GM18907 (cell line): Measurements from ENCODE around the gene CMIP.

Source experiments
- ATAC-seq: cut with Tn5 transposase; IDR thresholded peaks from one replicate; pipeline ENCODE4 v1.9.1; 2021; ENCODE audit warnings: mild to moderate bottlenecking, moderate library complexity; ENCODE audit not compliant: unreplicated experiment

Gene CMIP

DNA sequence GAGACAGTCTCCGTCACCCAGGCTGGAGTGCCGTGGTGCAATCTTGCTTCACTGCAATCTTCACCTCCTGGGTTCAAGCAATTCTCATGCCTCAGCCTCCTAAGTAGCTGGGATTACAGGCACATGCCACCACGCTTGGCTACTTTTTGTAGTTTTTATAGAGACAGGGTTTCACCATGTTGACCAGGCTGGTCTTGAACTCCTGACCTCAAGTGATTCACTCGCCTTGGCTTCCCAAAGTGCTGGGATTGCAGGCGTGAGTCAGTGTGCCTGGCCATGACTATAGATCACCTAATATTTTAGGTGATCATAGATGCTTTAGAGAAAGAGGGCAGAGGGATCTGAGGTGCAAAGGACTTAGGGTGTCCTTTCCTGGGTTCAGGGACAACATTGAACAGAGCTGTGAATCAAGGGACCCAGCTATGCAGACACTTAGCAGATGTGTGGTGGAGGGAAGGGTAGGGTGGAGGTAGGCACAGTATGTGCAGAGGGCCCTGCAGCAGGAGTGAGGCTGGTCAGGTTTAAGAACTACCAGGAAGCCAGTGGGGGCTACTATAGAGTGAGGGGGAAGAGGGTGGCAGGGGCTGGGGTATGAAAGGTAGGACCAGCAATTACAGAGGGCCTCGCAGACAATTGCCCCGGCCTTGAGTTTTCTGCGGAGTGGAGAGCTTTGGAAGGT is 116.5 kb downstream of the CMIP start:
- no peak for ATAC-seq

DNA sequence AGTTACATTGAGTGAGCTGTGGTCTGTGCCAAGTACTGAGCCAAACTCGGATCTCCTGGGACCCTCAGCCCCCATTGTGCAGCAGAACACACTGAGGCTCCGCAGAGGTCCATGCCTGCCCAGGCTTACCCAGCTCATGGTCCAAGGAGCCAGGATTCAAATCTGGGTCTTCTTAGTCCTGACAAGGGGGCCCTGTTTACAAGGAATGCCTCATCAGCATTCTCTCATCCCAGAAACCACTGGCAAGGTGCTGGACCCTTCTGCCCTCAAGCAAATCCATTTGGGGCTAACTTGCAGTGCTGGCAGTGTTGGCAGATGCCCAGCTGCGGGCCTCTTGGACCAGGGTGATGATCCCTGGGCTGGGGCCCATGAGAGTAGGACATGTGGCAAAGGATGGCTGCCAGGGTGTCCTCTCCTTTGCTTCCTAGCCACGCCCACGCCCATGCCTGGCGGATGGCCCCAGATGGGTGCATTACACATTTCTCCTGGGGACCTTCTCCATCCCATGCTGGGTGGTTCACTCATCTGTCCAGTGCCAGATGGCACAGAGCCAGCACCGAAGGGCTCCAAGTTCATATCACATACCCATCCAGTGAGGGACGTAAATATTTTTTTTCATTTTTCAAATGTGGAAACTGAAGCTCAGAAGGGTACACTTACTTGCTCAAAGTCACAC is 117.7 kb downstream of the CMIP start:
- ATAC-seq = no peak

- ATAC-seq = no peak
These were observed 118.3 kb downstream of the CMIP start for GRCh38 chr16:81562926-81563325.

- no peak for ATAC-seq
These were observed 119.9 kb downstream of the CMIP start for GRCh38 chr16:81564421-81564911.

DNA sequence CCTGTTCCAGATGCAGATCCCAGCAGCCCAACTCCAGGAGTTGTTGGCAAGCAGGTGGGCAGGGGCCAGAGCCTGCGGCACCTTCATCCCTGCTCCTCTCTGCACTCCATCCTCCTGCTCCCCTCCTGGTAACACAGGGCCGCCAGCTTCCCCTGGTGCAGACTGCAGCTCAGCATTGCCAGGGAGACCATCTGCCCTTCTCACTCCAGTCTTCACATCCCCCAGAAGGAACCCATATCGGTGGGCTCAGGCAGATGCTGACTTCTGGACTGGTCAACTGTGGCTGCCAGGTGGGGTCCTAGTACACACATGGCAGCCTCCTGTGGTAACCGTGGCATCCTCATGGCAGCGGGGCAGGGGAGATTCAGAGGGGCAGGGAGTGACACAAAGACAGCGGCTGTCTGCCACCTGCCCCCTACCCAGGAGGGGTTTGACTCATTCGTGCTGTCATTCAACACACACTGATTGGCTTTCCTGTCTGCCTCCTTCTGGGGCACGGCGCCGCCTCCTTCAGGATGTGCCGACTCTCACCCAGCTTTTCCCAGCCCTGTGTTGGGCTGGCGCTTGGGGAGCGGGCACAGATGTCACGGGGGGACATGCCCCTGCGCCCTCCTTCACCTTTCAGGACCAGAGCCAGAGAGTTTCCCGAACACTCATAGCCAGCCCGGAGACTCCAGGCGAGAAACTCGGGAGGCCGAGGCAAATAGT is 120.9 kb downstream of the CMIP start:
- ATAC-seq = no peak

DNA sequence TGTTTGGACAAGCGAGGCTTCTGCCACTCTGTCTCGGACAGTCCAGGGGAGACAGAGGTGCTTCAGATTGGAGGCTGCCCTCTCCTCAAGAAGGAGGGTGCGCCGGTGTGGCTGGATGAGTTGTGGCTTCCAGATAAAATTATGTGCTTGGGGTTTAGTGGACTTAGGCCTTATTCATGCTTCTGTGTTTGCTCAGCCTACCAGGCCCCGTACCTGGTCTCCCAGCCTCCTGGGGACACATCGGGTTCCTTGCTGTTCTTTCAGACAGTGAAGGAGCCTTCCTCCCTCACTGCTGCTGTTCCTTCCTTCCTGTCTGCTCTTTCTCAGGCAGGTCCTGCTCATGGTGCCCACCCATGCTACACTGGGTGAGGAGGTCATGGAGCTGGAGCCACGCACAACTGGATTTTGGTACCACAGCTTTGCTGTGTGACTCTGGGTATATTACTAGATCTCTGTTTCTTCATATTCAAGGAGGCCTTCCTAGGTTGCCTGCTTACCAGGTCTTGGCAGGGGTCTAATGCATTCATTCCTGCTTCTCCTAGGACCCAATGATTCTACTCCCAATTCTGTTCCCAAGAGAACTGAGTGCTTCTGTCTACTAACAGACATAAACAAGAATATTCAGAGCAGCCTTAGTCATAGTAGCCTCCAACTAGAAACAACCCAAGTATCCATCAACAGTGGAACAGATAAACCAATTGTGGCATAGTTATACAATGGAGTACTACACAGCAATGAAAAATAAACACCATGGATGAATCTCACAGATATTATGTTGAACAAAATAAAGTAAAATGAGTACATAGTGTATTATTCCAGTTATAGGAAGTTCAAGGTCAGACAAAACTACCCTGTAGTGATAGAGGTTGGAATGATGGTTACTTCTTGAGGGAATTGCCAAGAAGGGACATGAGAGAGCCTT is 121.7 kb downstream of the CMIP start:
- no peak for ATAC-seq

- ATAC-seq = no peak
These were observed 122.5 kb downstream of the CMIP start for GRCh38 chr16:81567087-81567486.

DNA sequence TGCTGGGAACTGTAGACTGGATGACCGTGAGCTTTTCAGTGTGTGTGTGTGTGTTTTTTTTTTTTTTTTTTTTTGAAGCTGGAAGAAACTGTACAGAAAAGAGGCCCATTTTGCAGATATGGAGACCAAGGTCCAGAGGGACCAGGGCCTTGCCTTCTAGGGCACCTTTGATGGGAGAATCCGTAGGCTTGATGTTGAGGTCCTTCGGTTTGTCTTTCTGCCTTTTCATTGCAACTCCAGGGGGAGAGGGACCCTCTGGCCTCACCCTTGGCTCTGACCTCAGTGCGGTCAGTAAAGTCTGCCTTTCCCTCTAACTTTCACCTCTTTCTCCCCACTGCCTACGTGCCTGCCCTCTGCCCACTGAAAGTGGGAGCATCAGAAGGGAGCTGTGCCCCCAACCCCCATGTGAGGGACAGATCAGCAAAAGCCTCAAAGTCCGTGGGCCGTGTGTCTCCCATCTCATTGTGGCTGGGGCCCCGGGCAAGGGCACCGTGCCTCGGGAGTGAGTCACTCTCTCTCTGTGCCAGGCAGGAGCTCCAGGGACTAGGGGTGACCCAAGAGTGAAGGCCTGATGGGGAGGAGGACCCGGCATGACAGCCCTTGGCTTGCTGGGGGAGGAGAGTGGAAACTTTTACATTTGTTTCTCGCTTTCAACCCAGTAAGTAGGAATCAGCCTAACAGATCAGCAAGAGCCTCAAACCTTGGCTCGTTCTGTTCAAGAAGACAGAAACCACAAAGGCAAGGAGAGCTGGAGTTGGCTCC is 123.6 kb downstream of the CMIP start:
- ATAC-seq = no peak

DNA sequence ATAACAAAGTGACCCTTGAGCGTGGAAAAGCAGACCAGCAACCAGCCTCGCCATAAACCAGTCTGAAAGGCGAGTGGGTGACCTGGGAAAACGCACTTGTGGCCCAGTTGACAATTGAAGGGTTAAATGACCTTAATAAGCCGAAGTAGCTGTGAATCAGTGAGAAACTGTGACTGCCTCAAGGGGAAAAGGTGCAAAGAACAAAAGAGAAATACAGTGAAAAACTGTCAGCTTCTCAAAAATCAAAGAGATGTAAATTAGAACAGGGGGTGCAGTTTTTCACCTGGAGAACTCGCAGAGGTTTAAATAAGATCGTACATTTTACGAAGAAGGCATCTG is 124.1 kb downstream of the CMIP start:
- no peak for ATAC-seq

DNA sequence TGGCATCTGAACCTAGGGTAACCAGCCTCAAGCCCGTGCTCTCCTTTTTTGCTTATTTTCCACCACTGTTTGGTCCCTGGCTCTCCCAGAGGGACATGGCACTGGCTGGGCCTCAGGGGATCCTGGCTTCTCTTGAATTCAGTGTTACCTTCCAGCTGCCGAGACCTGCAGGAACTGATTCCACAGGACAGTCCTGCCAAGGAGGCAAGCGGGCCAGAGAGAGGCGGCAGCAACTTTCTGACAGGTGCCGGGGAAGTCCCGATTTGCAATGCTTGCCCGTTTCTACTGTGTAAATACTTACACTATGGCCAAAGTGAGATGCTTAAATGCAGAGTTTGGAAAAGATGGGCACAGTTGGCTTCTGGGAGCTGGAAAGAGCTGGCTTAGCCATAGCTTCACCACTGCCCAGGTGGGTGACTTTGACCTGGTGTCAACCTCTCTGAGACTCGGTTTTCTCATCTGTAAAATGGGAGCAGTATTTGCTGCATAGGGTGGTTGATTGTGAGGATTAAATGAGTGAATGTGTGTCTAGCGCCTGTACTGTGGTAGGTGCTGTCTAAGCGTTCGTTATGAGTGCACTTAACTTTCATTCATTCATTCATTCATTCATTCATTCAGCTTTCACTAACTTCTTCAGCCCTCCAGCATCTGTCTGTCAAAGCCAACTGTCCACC is 124.9 kb downstream of the CMIP start:
- no peak for ATAC-seq

DNA sequence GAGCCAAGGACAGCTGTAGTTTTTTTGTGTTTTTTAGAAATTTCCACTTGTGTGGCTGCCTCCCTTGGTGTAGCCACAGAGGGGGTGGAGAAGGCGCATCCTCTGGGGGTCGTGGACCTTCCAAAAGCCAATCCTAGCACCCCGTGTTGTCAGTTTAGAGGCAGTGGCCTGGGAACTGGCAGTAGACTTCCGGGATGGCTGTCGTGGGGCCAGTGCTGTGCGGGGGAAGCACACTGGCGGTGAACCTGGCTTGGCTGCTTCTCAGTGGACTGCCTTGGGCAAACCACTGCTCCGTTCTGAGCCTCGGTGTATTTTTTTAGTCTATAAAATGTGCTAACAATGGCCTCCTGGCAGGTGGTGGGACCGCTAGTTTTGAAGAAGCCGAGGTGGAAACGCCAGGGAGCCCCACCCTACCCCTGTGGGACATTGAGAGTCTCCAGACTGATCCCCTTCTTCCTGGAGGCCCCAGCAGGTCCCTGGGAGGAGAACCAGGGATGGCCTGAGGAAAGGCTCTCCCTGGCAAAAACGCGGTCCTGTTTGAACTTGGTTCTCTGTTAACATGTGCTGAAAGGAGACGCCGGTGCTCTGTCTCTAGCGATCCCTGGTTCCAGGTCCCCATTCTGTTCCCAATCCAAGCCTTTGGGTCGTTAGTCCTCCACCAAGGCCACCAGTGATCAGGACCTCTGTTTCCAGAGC is 125.7 kb downstream of the CMIP start:
- no peak for ATAC-seq

- ATAC-seq = no peak
These were observed 126.6 kb downstream of the CMIP start for GRCh38 chr16:81571175-81571574.

GRCh38 chr16:81571592-81572385 is 127.2 kb downstream of the CMIP start:
- ATAC-seq = no peak

GRCh38 chr16:81572386-81573144 is 128.0 kb downstream of the CMIP start:
- ATAC-seq = no peak

DNA sequence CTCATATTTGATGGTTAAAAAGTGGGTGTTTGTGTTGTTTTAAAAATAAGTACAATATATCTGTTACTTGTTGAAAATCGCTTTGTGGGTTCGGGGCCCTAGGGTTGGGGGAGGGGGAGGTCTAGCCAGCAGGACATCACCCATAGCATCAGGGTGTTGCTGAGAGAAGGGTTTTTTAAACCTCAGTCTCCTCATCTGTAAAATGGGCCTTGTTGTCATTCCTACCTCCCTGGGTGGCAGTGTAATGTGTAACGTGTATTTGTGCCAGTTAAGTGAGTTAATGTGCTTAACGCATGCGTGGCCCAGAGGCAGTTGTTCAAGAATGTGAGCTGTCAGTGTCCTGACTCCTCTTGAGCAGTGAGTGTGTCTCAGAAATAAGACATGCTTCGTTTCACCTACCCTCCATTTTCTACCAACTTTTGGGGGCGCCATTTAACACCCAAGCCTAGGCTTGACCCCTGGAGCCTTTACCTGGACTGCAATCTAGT is 129.0 kb downstream of the CMIP start:
- no peak for ATAC-seq

- ATAC-seq = no peak
These were observed 129.6 kb downstream of the CMIP start for GRCh38 chr16:81574168-81574567.

DNA sequence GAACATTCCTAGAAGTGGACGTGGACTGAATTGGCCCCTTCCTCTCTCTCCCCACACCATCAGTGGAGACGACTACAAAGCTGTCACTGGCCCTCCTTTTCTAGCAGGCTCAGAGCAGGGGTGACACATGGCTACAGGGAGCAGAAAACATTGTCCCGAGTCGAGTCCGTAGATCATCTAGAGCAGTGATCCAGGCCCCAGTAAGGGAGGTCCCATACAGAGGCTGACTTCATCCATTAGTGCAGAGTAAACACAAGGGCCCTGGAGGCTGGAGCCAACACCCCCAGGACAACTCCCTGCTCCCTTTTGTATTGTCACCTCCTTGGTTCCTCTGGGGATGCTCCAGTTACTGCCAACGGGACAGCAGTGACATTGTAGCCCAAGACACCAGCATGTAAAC is 130.7 kb downstream of the CMIP start:
- ATAC-seq = no peak
